Osteoblast (primary cell): ENCODE results near the gene ARHGAP10. TPM values are rescaled to one million over a fixed set of nuclear protein-coding genes. Genes with fewer than 3 reads are reported as not detected.
A peak's percentile ranks its signal among the peaks of the same experiment; 100 is the strongest.

Source experiments
- DNase-seq: peaks from one replicate; pipeline ENCODE4 v3.0.0; 2011; ENCODE audit warnings: low spot score, mixed read lengths; ENCODE audit not compliant: insufficient read length; ENCODE audit errors: missing footprints
- H2AFZ ChIP-seq: 2 replicates; pipeline ENCODE4 v1.6.0; 2011; ENCODE audit warnings: mild to moderate bottlenecking, low read length
- H3K27ac ChIP-seq: 2 replicates; pipeline ENCODE4 v1.5.1; 2011; ENCODE audit warnings: mild to moderate bottlenecking, low read depth, low read length, moderate library complexity
- H3K27me3 ChIP-seq: 2 replicates; pipeline ENCODE4 v1.6.0; 2012; ENCODE audit warnings: mild to moderate bottlenecking, control low read depth, inconsistent platforms, low read length, moderate library complexity; ENCODE audit not compliant: insufficient read depth
- H3K36me3 ChIP-seq: 2 replicates; pipeline ENCODE4 v1.5.1; 2011; ENCODE audit warnings: mild to moderate bottlenecking, low read length, control low read depth, moderate library complexity; ENCODE audit not compliant: insufficient read depth
- H3K4me1 ChIP-seq: 2 replicates; pipeline ENCODE4 v1.5.1; 2011; ENCODE audit warnings: mild to moderate bottlenecking, low read length, control low read depth, moderate library complexity; ENCODE audit not compliant: insufficient read depth
- H3K4me2 ChIP-seq: 2 replicates; pipeline ENCODE4 v1.6.0; 2011; ENCODE audit warnings: mild to moderate bottlenecking, low read length; ENCODE audit not compliant: insufficient read depth
- H3K4me3 ChIP-seq: fragments of 200-600 bp; sonication (generic); 3 replicates; pipeline ENCODE4 v1.5.1; 2012; ENCODE audit warnings: mild to moderate bottlenecking, low read length, inconsistent platforms; ENCODE audit not compliant: insufficient read depth
- H3K79me2 ChIP-seq: 2 replicates; pipeline ENCODE4 v1.6.0; 2012; ENCODE audit warnings: mild to moderate bottlenecking, low read length, control low read depth, inconsistent platforms; ENCODE audit not compliant: insufficient read depth
- H3K9me3 ChIP-seq: 2 replicates; pipeline ENCODE4 v1.5.1; 2011; ENCODE audit warnings: low read depth, low read length, control low read depth
- H4K20me1 ChIP-seq: 2 replicates; pipeline ENCODE4 v1.6.0; 2012; ENCODE audit warnings: mild to moderate bottlenecking, low read length, control low read depth; ENCODE audit not compliant: insufficient read depth
- total RNA-seq: library from RNA; depleted of rRNA; stranded (reverse); fragments of >200 nt; gene quantifications from 2 replicates; pipeline ENCODE4 v1.2.3, GENCODE V29; 2012
- TF ChIP-seq, protein P1 (sequence below): IDR thresholded peaks from 2 replicates; pipeline ENCODE4 v1.5.1; 2011; ENCODE audit warnings: mild to moderate bottlenecking, low read depth, low read length, moderate library complexity; ENCODE audit errors: extremely low read depth

The ARHGAP10 gene
- total RNA-seq, 1 donor: 31.5 TPM

GRCh38 chr4:147820975-147821374 is 89.1 kb downstream of the ARHGAP10 start:
- no peaks in the 10 kb centered on the region for H3K9me3 ChIP-seq
- H3K27me3 ChIP-seq: no peaks in the 10 kb centered on the region
- H3K4me1 ChIP-seq: peaks cover 17% of the 10 kb centered on the region
- TF ChIP-seq, protein P1, sequence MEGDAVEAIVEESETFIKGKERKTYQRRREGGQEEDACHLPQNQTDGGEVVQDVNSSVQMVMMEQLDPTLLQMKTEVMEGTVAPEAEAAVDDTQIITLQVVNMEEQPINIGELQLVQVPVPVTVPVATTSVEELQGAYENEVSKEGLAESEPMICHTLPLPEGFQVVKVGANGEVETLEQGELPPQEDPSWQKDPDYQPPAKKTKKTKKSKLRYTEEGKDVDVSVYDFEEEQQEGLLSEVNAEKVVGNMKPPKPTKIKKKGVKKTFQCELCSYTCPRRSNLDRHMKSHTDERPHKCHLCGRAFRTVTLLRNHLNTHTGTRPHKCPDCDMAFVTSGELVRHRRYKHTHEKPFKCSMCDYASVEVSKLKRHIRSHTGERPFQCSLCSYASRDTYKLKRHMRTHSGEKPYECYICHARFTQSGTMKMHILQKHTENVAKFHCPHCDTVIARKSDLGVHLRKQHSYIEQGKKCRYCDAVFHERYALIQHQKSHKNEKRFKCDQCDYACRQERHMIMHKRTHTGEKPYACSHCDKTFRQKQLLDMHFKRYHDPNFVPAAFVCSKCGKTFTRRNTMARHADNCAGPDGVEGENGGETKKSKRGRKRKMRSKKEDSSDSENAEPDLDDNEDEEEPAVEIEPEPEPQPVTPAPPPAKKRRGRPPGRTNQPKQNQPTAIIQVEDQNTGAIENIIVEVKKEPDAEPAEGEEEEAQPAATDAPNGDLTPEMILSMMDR: no peak
- no peak overlapping the region for H2AFZ ChIP-seq
- peaks cover 12% of the 10 kb centered on the region for H4K20me1 ChIP-seq
- H3K4me2 ChIP-seq: no peak overlapping the region
- H3K79me2 ChIP-seq: peaks cover 31% of the 10 kb centered on the region
- no peak for DNase-seq
- no peak overlapping the region for H3K27ac ChIP-seq
- no peak overlapping the region for H3K4me3 ChIP-seq
- H3K36me3 ChIP-seq: no peaks in the 10 kb centered on the region

DNA sequence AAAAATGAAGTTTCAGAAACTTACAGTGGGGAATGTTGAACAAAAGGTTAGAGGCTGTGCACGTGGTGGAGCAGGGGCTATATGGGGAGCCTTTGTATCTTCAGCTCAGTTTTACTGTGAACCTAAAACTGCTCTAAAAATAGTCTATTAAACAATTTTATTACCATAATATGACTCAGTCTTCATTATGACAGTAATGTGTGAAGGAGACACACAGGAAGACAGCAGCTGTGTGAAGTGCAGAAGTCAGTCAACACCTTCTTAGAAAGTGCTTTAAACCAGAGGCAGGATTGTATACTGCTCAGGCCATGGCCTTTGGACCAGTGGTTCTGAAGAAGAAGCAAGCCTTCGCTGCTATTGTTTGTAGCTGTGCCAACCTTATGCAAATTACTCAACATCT is 89.7 kb downstream of the ARHGAP10 start:
- no peak overlapping the region for H3K27ac ChIP-seq
- H2AFZ ChIP-seq: no peak overlapping the region
- no peak overlapping the region for H3K4me2 ChIP-seq
- no peaks in the 10 kb centered on the region for H3K27me3 ChIP-seq
- H4K20me1 ChIP-seq: peaks cover 9% of the 10 kb centered on the region
- no peaks in the 10 kb centered on the region for H3K36me3 ChIP-seq
- H3K4me1 ChIP-seq: peaks cover 19% of the 10 kb centered on the region
- no peak overlapping the region for H3K4me3 ChIP-seq
- no peaks in the 10 kb centered on the region for H3K9me3 ChIP-seq
- DNase-seq: no peak
- peaks cover 25% of the 10 kb centered on the region for H3K79me2 ChIP-seq
- TF ChIP-seq, protein P1: no peak

DNA sequence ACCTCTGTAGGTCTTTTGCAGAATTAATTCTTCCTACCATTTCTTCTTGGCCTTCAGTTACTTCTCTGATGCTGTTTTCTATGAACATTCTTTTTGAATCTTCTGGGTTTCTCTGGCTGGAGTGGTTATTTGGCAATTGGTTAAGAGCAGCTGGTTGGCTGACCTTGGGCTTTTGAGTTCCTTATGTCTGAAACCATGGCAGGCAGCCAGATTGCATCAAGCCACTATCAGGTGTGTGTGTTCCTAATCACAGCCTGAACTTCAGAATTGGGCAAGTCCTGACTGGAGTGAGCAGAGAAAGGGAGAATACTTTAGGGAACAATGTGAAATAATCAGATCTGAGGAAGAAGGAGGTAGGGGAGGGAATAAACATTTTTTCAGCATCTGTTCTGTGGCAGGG is 90.2 kb downstream of the ARHGAP10 start:
- peaks cover 9% of the 10 kb centered on the region for H4K20me1 ChIP-seq
- peak; percentile 51 for DNase-seq
- H3K27me3 ChIP-seq: no peaks in the 10 kb centered on the region
- TF ChIP-seq, protein P1: no peak
- no peak overlapping the region for H3K27ac ChIP-seq
- no peak overlapping the region for H3K4me2 ChIP-seq
- H3K36me3 ChIP-seq: no peaks in the 10 kb centered on the region
- no peak overlapping the region for H3K4me3 ChIP-seq
- H3K9me3 ChIP-seq: no peaks in the 10 kb centered on the region
- peaks cover 19% of the 10 kb centered on the region for H3K4me1 ChIP-seq
- no peak overlapping the region for H2AFZ ChIP-seq
- peaks cover 21% of the 10 kb centered on the region for H3K79me2 ChIP-seq

GRCh38 chr4:147823130-147823529 is 91.2 kb downstream of the ARHGAP10 start:
- Histone ChIP-seq H3K4me3 (no peak overlapping the region), H3K4me2 (no peak overlapping the region), H3K9me3 (no peaks in the 10 kb centered on the region), H3K4me1 (peaks cover 19% of the 10 kb centered on the region), H3K27me3 (no peaks in the 10 kb centered on the region), H3K79me2 (peaks cover 13% of the 10 kb centered on the region), H3K27ac (no peak overlapping the region), H2AFZ (no peak overlapping the region), H3K36me3 (no peaks in the 10 kb centered on the region), H4K20me1 (peaks cover 9% of the 10 kb centered on the region)
- no peak for DNase-seq
- TF ChIP-seq, protein P1: no peak
